Endothelial cell (in vitro differentiated cells): ENCODE data around the gene ST8SIA5. TPM values are rescaled to one million over a fixed set of nuclear protein-coding genes. Genes with fewer than 3 reads are reported as not detected.

Experiments
- DNase-seq: peaks from one replicate; pipeline ENCODE4 v3.0.0; 2021; ENCODE audit warnings: low spot score
- H3K27ac Mint-ChIP-seq: one replicate; pipeline ENCODE4 v1.8.0; 2021; ENCODE audit warnings: mixed read lengths, inconsistent platforms; ENCODE audit not compliant: unreplicated experiment
- H3K27me3 Mint-ChIP-seq: one replicate; pipeline ENCODE4 v1.8.0; 2021; ENCODE audit warnings: mild to moderate bottlenecking, moderate library complexity, mixed read lengths, inconsistent platforms; ENCODE audit not compliant: unreplicated experiment
- H3K36me3 Mint-ChIP-seq: one replicate; pipeline ENCODE4 v1.8.0; 2021; ENCODE audit warnings: mild to moderate bottlenecking, low read depth, mixed read lengths, inconsistent platforms; ENCODE audit not compliant: unreplicated experiment
- H3K4me1 Mint-ChIP-seq: one replicate; pipeline ENCODE4 v1.8.0; 2021; ENCODE audit warnings: mild to moderate bottlenecking, mixed read lengths, inconsistent platforms; ENCODE audit not compliant: unreplicated experiment
- H3K4me3 Mint-ChIP-seq: one replicate; pipeline ENCODE4 v1.8.0; 2021; ENCODE audit warnings: mild to moderate bottlenecking, mixed read lengths, inconsistent platforms; ENCODE audit not compliant: unreplicated experiment
- H3K9me3 Mint-ChIP-seq: one replicate; pipeline ENCODE4 v1.8.0; 2021; ENCODE audit warnings: mixed read lengths, inconsistent platforms; ENCODE audit not compliant: unreplicated experiment
- CTCF ChIP-seq: fragments of 200-600 bp; sonication (generic); IDR thresholded peaks from one replicate; pipeline ENCODE4 v1.5.0; 2021; ENCODE audit warnings: antibody characterized with exemption; ENCODE audit not compliant: unreplicated experiment
- total RNA-seq: library from RNA; stranded (reverse); fragmentation: NEBNext Ultra II Directional; extraction: Animal tissue kit (Norgen Biotek cat#: 25700); gene quantifications from one replicate; pipeline ENCODE4 v1.2.1, GENCODE V29; 2021; ENCODE audit not compliant: unreplicated experiment

ST8SIA5 gene
- total RNA-seq, 1 donor from 2014 or later, result 0.49 TPM

- Mint-ChIP-seq H3K27me3 (no peaks in the 10 kb centered on the region), H3K4me1 (no peaks in the 10 kb centered on the region), H3K4me3 (no peak overlapping the region), H3K9me3 (peaks cover 4% of the 10 kb centered on the region), H3K36me3 (peaks cover 6% of the 10 kb centered on the region), H3K27ac (no peak overlapping the region)
- no peak for TF ChIP-seq CTCF
- no peak for DNase-seq
Measured at GRCh38 chr18:46787674-46788073, 30.8 kb upstream of the ST8SIA5 start.

- Mint-ChIP-seq H3K4me1 (peaks cover 4% of the 10 kb centered on the region), H3K36me3 (no peaks in the 10 kb centered on the region), H3K4me3 (no peak overlapping the region), H3K27ac (no peak overlapping the region), H3K9me3 (no peaks in the 10 kb centered on the region), H3K27me3 (peaks cover 5% of the 10 kb centered on the region)
- TF ChIP-seq CTCF, result no peak
- DNase-seq, result no peak
Measured at GRCh38 chr18:46772357-46772756, 15.5 kb upstream of the ST8SIA5 start.

- Mint-ChIP-seq H3K27ac (no peak overlapping the region), H3K36me3 (no peaks in the 10 kb centered on the region), H3K9me3 (no peaks in the 10 kb centered on the region), H3K4me1 (peaks cover 4% of the 10 kb centered on the region), H3K27me3 (peaks cover 5% of the 10 kb centered on the region), H3K4me3 (peak overlapping the region; percentile 1)
- DNase-seq, result no peak
- TF ChIP-seq CTCF, result no peak
Measured at GRCh38 chr18:46771141-46771540, 14.3 kb upstream of the ST8SIA5 start.

GRCh38 chr18:46770708-46771107 lies 13.9 kb upstream of the ST8SIA5 start:
- DNase-seq, result no peak
- Mint-ChIP-seq H3K4me3 (no peak overlapping the region), H3K9me3 (no peaks in the 10 kb centered on the region), H3K27me3 (peaks cover 5% of the 10 kb centered on the region), H3K27ac (no peak overlapping the region), H3K4me1 (peaks cover 4% of the 10 kb centered on the region), H3K36me3 (no peaks in the 10 kb centered on the region)
- no peak for TF ChIP-seq CTCF

- no peak for DNase-seq
- peaks cover 5% of the 10 kb centered on the region for H3K27me3 Mint-ChIP-seq
- no peak overlapping the region for H3K27ac Mint-ChIP-seq
Measured at GRCh38 chr18:46768166-46768921, 11.5 kb upstream of the ST8SIA5 start.

More at GRCh38 chr18:46768166-46768921, 11.5 kb upstream of the ST8SIA5 start:
- Mint-ChIP-seq H3K4me1 (peaks cover 4% of the 10 kb centered on the region), H3K36me3 (no peaks in the 10 kb centered on the region), H3K4me3 (no peak overlapping the region), H3K9me3 (no peaks in the 10 kb centered on the region)
- TF ChIP-seq CTCF, result no peak
